SK-N-MC (cell line): ENCODE measurements around the gene PTPN14.

ENCODE experiments used
- DNase-seq: peaks from one replicate; pipeline ENCODE4 v3.0.0-alpha.2; 2011; ENCODE audit warnings: low read depth, low spot score
- H3K27ac ChIP-seq: fragments of 200-600 bp; sonication (generic); 2 replicates; pipeline ENCODE4 v1.5.1; 2016; ENCODE audit warnings: mixed run types
- H3K36me3 ChIP-seq: fragments of 200-600 bp; sonication (generic); 2 replicates; pipeline ENCODE4 v1.6.1; 2017; ENCODE audit warnings: antibody characterized with exemption, low read length, mixed read lengths; ENCODE audit not compliant: insufficient read depth
- H3K4me3 ChIP-seq: fragments of 200-600 bp; sonication (generic); 2 replicates; pipeline ENCODE4 v1.5.1; 2016
- H3K9ac ChIP-seq: fragments of 200-600 bp; sonication (generic); 2 replicates; pipeline ENCODE4 v1.8.0; 2017; ENCODE audit warnings: mixed run types, mixed read lengths; ENCODE audit not compliant: insufficient read length
- H3K9me3 ChIP-seq: fragments of 200-600 bp; sonication (generic); 2 replicates; pipeline ENCODE4 v1.6.1; 2017; ENCODE audit warnings: low read depth, mild to moderate bottlenecking, antibody characterized with exemption, low read length, moderate library complexity, mixed read lengths
- EZH2 ChIP-seq: fragments of 200-600 bp; sonication (generic); IDR thresholded peaks from one replicate; pipeline ENCODE4 v1.6.1; 2017; ENCODE audit warnings: antibody characterized with exemption
- FOXP2 ChIP-seq: optimal IDR thresholded peaks from 2 replicates; pipeline ENCODE3; 2011; ENCODE audit warnings: mild to moderate bottlenecking, moderate library complexity; ENCODE audit not compliant: insufficient read depth; ENCODE audit errors: extremely low read length, control extremely low read depth
- POLR2AphosphoS5 ChIP-seq: IDR thresholded peaks from 2 replicates; pipeline ENCODE4 v1.6.1; 2012; ENCODE audit warnings: mild to moderate bottlenecking, low read depth, low read length, borderline replicate concordance

PTPN14 gene

DNA sequence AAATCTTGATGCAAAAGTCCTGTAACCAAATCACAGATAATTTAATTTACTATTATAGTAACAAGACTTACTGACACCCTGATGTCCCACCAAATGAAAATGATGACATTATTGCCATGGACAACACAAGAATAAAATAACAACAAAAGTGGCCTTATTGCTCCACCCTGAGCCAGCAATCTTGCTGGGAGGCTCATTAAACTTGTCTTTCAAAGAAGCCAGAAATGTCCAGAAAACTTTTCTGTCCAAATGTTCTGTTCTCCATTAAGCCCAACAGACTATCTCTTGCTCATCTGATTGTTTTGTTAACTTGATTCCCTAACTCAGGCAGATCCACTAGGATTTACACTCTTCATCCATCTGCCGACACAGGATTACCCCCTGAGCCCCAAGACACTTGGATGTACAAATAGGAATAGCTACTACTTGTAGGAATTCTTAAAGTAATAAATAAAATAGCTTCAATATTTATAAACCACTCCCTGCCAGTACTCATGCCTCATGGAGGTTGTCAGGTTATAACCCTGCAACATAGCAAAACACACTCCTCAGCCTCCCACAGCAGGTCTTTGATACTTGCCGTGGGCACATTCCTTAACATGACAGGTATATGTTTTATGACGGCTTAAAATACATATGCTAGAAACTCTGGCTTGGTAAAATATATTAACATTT lies 84.9 kb downstream of the PTPN14 start:
- Histone ChIP-seq H3K27ac (no peak overlapping the region), H3K36me3 (no peaks in the 10 kb centered on the region), H3K4me3 (no peak overlapping the region; the same call in 1 of the 2 replicates), H3K9ac (no peak overlapping the region), H3K9me3 (no peaks in the 10 kb centered on the region)
- TF ChIP-seq FOXP2, result no peak
- TF ChIP-seq POLR2AphosphoS5, result no peak
- no peak for DNase-seq

DNA sequence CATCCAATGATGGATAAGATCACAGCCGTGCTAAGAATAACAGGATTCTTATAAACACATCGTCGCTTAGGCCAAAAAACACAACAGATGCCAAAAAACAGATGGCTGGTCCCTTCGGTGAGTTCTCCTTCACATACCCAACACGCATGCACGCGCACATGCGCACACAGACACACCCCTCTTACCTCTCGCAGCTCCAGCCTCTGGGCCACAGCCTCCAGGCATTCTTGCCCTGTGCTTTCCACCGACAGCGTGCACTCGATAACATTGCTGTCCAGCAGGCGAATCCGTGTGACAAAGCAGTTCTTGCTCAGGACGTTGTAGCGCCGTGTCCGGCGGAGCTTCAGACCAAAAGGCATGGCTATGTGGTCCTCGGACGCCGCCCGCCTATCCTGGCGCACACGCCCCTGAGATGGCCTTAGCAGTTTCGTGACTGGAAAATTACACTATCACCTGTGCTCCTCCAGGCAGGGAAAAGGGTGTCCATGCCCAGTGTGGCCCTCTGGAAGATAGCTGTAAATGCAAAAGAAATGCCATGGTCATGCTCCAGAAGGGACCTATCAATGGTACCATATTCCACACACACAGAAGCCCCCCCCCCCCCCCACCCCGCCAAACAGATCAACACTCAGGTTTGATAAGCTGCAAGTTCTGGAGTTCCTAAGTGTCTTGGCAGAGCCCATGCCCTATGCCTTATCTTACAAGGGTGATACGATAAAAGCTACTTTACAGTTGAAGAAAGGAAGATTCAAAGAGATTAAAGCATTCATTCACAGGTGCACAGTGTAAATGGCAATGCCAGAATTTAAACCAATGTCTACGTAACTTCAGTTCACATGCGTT lies 86.7 kb downstream of the PTPN14 start:
- no peak overlapping the region for H3K4me3 ChIP-seq
- no peaks in the 10 kb centered on the region for H3K9me3 ChIP-seq
- no peak for DNase-seq
- no peak for TF ChIP-seq FOXP2
- no peak for TF ChIP-seq POLR2AphosphoS5
- no peak for TF ChIP-seq EZH2
- no peak overlapping the region for H3K9ac ChIP-seq
- no peaks in the 10 kb centered on the region for H3K36me3 ChIP-seq
- no peak overlapping the region for H3K27ac ChIP-seq

DNA sequence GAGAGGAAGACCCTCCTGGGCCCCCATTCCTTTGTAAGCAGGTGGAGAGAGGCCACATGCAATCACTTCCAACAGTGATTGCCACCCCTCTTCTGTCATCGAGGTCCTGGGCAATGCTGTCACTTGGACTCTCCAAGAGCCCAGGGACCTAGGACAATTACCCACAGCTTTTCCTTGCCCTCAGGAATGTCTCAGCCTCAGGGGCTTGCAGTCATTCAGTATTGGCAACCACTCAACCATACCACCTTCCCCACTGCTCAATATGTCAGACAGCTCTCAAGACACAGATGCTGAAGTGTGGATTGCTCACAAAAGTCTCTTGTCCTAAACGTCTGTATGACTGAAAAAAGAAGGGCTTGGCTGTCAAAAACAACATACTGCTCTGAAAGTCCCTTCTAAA lies 87.8 kb downstream of the PTPN14 start:
- H3K36me3 ChIP-seq, result no peaks in the 10 kb centered on the region
- H3K27ac ChIP-seq, result no peak overlapping the region
- no peak overlapping the region for H3K4me3 ChIP-seq
- no peak for DNase-seq
- no peak for TF ChIP-seq EZH2
- no peak for TF ChIP-seq FOXP2
- no peak for TF ChIP-seq POLR2AphosphoS5
- no peak overlapping the region for H3K9ac ChIP-seq
- H3K9me3 ChIP-seq, result no peaks in the 10 kb centered on the region

DNA sequence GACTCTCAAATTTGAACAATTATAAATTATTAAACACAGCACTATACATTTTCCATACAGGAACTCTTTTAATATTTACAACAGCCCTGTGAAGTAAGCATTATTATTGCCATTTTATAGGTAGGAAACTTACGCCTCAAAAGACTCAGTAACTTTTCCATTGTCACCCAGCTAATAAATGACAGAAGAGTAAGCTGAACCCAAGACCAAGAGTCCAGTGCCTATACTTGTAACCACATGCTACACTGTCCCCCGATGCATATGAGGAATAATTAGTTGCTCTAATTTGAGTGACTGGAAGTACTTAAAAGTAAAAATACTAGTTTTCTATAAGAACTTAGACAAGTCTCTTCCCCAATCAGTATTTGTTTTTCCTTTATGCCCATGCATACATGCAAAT lies 88.5 kb downstream of the PTPN14 start:
- TF ChIP-seq POLR2AphosphoS5, result no peak
- no peak for TF ChIP-seq EZH2
- TF ChIP-seq FOXP2, result no peak
- Histone ChIP-seq H3K4me3 (no peak overlapping the region), H3K27ac (no peak overlapping the region), H3K9ac (no peak overlapping the region), H3K36me3 (no peaks in the 10 kb centered on the region), H3K9me3 (no peaks in the 10 kb centered on the region)
- DNase-seq, result no peak

DNA sequence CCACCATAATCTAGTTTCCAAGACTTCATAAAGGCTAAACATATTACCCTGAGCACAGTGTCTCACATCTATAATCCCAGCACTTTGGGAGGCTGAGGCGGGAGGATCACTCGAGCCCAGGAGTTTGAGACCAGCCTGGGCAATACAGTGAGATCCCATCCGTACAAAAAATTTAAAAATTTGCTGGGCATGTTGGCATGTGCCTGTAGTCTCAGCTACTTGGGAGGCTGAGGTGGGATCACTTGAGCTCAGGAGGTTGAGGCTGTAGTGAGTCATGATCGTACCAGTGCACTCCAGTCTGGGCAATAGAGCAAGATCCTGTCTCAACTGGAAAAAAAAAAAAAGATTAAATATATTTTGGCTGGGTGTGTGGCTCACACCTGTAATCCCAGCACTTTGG lies 90.1 kb downstream of the PTPN14 start:
- TF ChIP-seq POLR2AphosphoS5 (no peak), FOXP2 (no peak), EZH2 (no peak)
- DNase-seq, result no peak
- no peaks in the 10 kb centered on the region for H3K9me3 ChIP-seq
- no peaks in the 10 kb centered on the region for H3K36me3 ChIP-seq
- H3K9ac ChIP-seq, result no peak overlapping the region
- no peak overlapping the region for H3K27ac ChIP-seq
- H3K4me3 ChIP-seq, result no peak overlapping the region

DNA sequence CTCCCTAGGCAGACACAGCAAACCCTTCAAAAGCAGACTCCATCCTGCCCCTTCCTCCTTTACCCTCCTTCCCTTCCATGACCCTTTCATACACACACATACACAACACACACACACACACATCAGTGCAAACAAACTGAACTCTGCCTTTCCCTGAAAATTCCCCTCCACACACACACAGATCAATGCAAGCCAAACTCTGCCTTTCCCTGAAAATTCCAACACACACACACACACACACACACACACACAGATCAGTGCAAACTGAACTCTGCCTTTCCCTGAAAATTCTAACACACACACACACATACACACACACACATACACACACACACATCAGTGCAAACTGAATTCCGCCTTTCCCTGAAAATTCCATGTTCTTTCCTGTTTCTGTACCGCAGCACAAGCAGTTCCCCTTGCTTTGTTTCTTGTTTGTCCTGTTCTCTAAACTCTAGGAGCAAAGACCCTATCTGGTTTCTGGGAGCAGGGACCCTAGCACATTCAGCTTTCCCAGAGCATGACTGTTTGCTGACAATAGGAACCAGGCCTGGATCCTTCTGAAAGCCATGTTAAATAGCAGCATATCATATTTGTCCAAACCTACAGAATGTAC lies 91.0 kb downstream of the PTPN14 start:
- H3K36me3 ChIP-seq, result no peaks in the 10 kb centered on the region
- no peak overlapping the region for H3K9ac ChIP-seq
- H3K4me3 ChIP-seq, result no peak overlapping the region
- no peak overlapping the region for H3K27ac ChIP-seq
- H3K9me3 ChIP-seq, result no peaks in the 10 kb centered on the region
- no peak for DNase-seq
- TF ChIP-seq POLR2AphosphoS5 (no peak), EZH2 (no peak), FOXP2 (no peak)

DNA sequence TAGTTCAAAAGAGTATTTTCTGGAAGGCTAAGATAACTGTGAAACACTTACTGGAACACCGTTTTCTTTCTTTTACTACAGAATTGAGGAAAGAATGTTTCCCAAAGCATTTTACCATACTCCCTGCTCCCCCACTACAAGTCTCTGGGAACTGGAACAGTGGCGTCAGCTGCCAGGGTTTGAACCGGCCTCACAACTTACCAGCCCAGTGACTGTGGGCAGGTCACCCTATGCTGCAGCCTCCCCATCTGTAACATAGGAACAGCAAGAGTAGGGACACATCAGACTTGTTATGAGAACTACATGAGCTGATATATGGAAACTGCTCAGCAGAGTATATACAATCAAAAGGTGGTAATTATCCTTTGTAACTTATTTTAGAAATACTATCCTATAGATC lies 91.5 kb downstream of the PTPN14 start:
- Histone ChIP-seq H3K4me3 (no peak overlapping the region), H3K36me3 (no peaks in the 10 kb centered on the region), H3K9ac (no peak overlapping the region), H3K9me3 (no peaks in the 10 kb centered on the region), H3K27ac (no peak overlapping the region)
- no peak for TF ChIP-seq EZH2
- DNase-seq, result no peak

DNA sequence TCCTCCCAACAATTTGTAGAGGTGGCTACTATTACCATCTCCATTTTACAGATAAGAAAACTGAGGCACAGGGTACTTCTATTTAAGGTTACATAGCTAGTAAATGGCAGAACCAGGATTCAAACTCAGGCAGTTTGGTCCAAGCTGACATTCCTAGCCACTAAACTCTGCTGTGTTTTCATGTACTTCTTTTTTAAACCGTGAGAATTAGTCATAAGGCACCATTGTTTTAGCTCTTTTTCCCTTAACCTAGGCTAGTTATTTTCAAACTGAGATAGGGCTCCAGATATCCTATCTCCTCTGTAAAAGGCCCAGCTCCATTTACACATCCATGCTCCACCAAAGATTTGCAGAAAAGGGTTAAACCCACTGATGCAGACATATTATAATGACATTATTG lies 92.9 kb downstream of the PTPN14 start:
- TF ChIP-seq EZH2 (no peak), FOXP2 (no peak), POLR2AphosphoS5 (no peak)
- DNase-seq, result no peak
- no peak overlapping the region for H3K27ac ChIP-seq
- H3K9ac ChIP-seq, result no peak overlapping the region
- no peaks in the 10 kb centered on the region for H3K9me3 ChIP-seq
- H3K36me3 ChIP-seq, result no peaks in the 10 kb centered on the region
- no peak overlapping the region for H3K4me3 ChIP-seq
